Keratinocyte (primary cell): ENCODE measurements around the gene GLI3. TPM values are rescaled to one million over a fixed set of nuclear protein-coding genes. Genes with fewer than 3 reads are reported as not detected.
A peak's percentile ranks its signal among the peaks of the same experiment; 100 is the strongest.

Source experiments
- DNase-seq: peaks from one replicate; pipeline ENCODE4 v3.0.0-alpha.2; 2011; ENCODE audit warnings: low read depth, missing footprints, low spot score
- FAIRE-seq: peaks from 2 replicates; lab custom pipeline; 2011; peaks lifted over from hg19 to GRCh38; lab: Jason Lieb, UNC
- H2AFZ ChIP-seq: 2 replicates; pipeline ENCODE4 v1.6.0; 2012; ENCODE audit warnings: low read length, control low read depth, inconsistent platforms; ENCODE audit not compliant: control insufficient read depth
- H3K27ac ChIP-seq: 2 replicates; pipeline ENCODE4 v1.5.1; 2011; ENCODE audit warnings: low read length; ENCODE audit not compliant: control insufficient read depth, insufficient read depth
- H3K27me3 ChIP-seq: 3 replicates; pipeline ENCODE4 v1.6.0; 2011; ENCODE audit warnings: low read length; ENCODE audit not compliant: control insufficient read depth, insufficient read depth; ENCODE audit errors: extremely low read depth
- H3K36me3 ChIP-seq, 2 experiments: 2 replicates in 1 of 2; 3 replicates in 1 of 2; pipeline ENCODE4 v1.5.1; 2011; ENCODE audit warnings: low read length in 2 of 2, mild to moderate bottlenecking in 1 of 2; ENCODE audit not compliant: control insufficient read depth in 2 of 2, insufficient read depth in 2 of 2; ENCODE audit errors: extremely low read depth in 1 of 2
- H3K4me1 ChIP-seq: 3 replicates; pipeline ENCODE4 v1.5.1; 2011; ENCODE audit warnings: low read length; ENCODE audit not compliant: control insufficient read depth, insufficient read depth; ENCODE audit errors: extremely low read depth
- H3K4me2 ChIP-seq: 3 replicates; pipeline ENCODE4 v1.6.0; 2011; ENCODE audit warnings: low read depth, low read length; ENCODE audit not compliant: control insufficient read depth, insufficient read depth; ENCODE audit errors: extremely low read depth
- H3K4me3 ChIP-seq, 3 experiments: fragments of 200-600 bp in 1 of 3; sonication (generic) in 1 of 3; 2 replicates in 2 of 3; 3 replicates in 1 of 3; pipeline ENCODE4 v1.5.1; 2011 to 2016; ENCODE audit warnings: low read length in 3 of 3, mild to moderate bottlenecking in 3 of 3, control low read depth in 2 of 3, inconsistent platforms in 1 of 3, low read depth in 1 of 3, mixed read lengths in 1 of 3, mixed run types in 1 of 3, moderate library complexity in 1 of 3; ENCODE audit not compliant: control insufficient read depth in 2 of 3, insufficient read depth in 2 of 3; ENCODE audit errors: extremely low read depth in 1 of 3
- H3K79me2 ChIP-seq: 2 replicates; pipeline ENCODE4 v1.6.0; 2012; ENCODE audit warnings: low read length; ENCODE audit not compliant: control insufficient read depth, insufficient read depth
- H3K9ac ChIP-seq: 3 replicates; pipeline ENCODE4 v1.6.0; 2011; ENCODE audit warnings: low read length; ENCODE audit not compliant: control insufficient read depth, insufficient read depth; ENCODE audit errors: extremely low read depth
- H3K9me1 ChIP-seq: 3 replicates; pipeline ENCODE4 v1.6.0; 2011; ENCODE audit warnings: low read length; ENCODE audit not compliant: control insufficient read depth, insufficient read depth; ENCODE audit errors: extremely low read depth
- H3K9me3 ChIP-seq: 2 replicates; pipeline ENCODE4 v1.5.1; 2012; ENCODE audit warnings: low read depth, low read length; ENCODE audit not compliant: control insufficient read depth
- H4K20me1 ChIP-seq: 3 replicates; pipeline ENCODE4 v1.6.0; 2011; ENCODE audit warnings: low read length; ENCODE audit not compliant: control insufficient read depth, insufficient read depth; ENCODE audit errors: extremely low read depth
- CTCF ChIP-seq, 3 experiments: IDR thresholded peaks in 1 of 3; conservative IDR thresholded peaks in 1 of 3; optimal IDR thresholded peaks in 1 of 3; 2 replicates in 2 of 3; 3 replicates in 1 of 3; pipeline versions ENCODE3 to v1.5.1; 2011; ENCODE audit warnings: low read length in 3 of 3, mild to moderate bottlenecking in 3 of 3, moderate library complexity in 2 of 3, control low read depth in 1 of 3, inconsistent platforms in 1 of 3; ENCODE audit not compliant: insufficient read depth in 2 of 3; ENCODE audit errors: extremely low read depth in 1 of 3
- EZH2 ChIP-seq: IDR thresholded peaks from one replicate; pipeline ENCODE4 v1.6.1; 2012; ENCODE audit warnings: inconsistent platforms, mild to moderate bottlenecking, low read length, moderate library complexity
- dilution Hi-C: fragments of 300-500 bp; cut with MboI; formaldehyde crosslinking; loops from one replicate; pipeline ENCODE4 v1.7.0; 2020; ENCODE audit warnings: low sequenced_read_pairs; ENCODE audit not compliant: extremely low pct_ligation_motif_present
- polyA plus RNA-seq, 5 experiments: library from polyadenylated mRNA; depleted of rRNA in 3 of 5; stranded (reverse) in 3 of 5; stranded (forward) in 1 of 5; unstranded in 1 of 5; fragments of >200 nt; gene quantifications; 1 replicate in 1 of 5; 2 replicates in 3 of 5; 3 replicates in 1 of 5; pipeline versions ENCODE4 v1.2.1 to v1.2.3, GENCODE V29; 2011 to 2012; ENCODE audit warnings: missing spikeins in 2 of 5, low read depth in 1 of 5, low replicate concordance in 1 of 5

Gene GLI3
- polyA plus RNA-seq, 1 donor (not counting 4 experiments of a cell fraction or from before 2014, with no cell fraction given) = 3.6 TPM

GRCh38 chr7:42198974-42199668, 37.9 kb downstream of the GLI3 start:
- no peak for DNase-seq
- TF ChIP-seq EZH2 (no peak), CTCF (optimal IDR thresholded peaks at IDR 0.05 in 1 of 3, IDR thresholded peaks at IDR 0.05 in 1 of 3, conservative IDR thresholded peaks at IDR 0.05 in 1 of 3; ENCODE audit: extremely low read depth in 1 of 3, insufficient read depth in 2 of 3, low read length in 3 of 3) (no peak)
- H3K79me2 ChIP-seq = peaks cover 12% of the 10 kb centered on the region

GRCh38 chr7:42198296-42198695, 38.7 kb downstream of the GLI3 start:
- no peak for TF ChIP-seq EZH2
- TF ChIP-seq CTCF (optimal IDR thresholded peaks at IDR 0.05 in 1 of 3, IDR thresholded peaks at IDR 0.05 in 1 of 3, conservative IDR thresholded peaks at IDR 0.05 in 1 of 3; ENCODE audit: extremely low read depth in 1 of 3, insufficient read depth in 2 of 3, low read length in 3 of 3) = no peak
- Histone ChIP-seq H3K9me3 (no peaks in the 10 kb centered on the region), H3K9me1 (no peaks in the 10 kb centered on the region), H3K4me1 (peaks cover 28% of the 10 kb centered on the region), H3K4me3 (peak overlapping the region in 1 of 3 experiments; percentile 39), H3K27me3 (no peaks in the 10 kb centered on the region), H4K20me1 (no peaks in the 10 kb centered on the region), H3K4me2 (peak overlapping the region; percentile 63), H3K79me2 (peaks cover 8% of the 10 kb centered on the region), H3K9ac (peak overlapping the region; percentile 35), H2AFZ (peak overlapping the region; percentile 66), H3K27ac (peak overlapping the region; percentile 68), H3K36me3 (peaks cover 0 to 3% of the 10 kb centered on the region in 2 experiments)
- dilution Hi-C loops = no loop called here
- FAIRE-seq (peak; percentile 99), DNase-seq (peak; percentile 59)

More at GRCh38 chr7:42198974-42199668, 37.9 kb downstream of the GLI3 start:
- Histone ChIP-seq H3K4me1 (peaks cover 20% of the 10 kb centered on the region), H3K36me3 (peaks cover 0 to 3% of the 10 kb centered on the region in 2 experiments), H2AFZ (peak overlapping the region; percentile 44), H3K4me3 (no peak overlapping the region), H3K9ac (peak overlapping the region; percentile 39), H4K20me1 (no peaks in the 10 kb centered on the region), H3K27me3 (no peaks in the 10 kb centered on the region), H3K27ac (peak overlapping the region; percentile 68), H3K9me1 (no peaks in the 10 kb centered on the region), H3K9me3 (no peaks in the 10 kb centered on the region), H3K4me2 (peak overlapping the region; percentile 68)
- dilution Hi-C loops = no loop called here
- peak; percentile 56 for FAIRE-seq
